Measurements from ENCODE around the gene PROCA1. TPM values are rescaled to one million over a fixed set of nuclear protein-coding genes. Genes with fewer than 3 reads are reported as not detected.

PROCA1 gene
- total and polyA plus RNA-seq, 12 donors = 0.74 to 4.9 (median 1.3) TPM

DNA sequence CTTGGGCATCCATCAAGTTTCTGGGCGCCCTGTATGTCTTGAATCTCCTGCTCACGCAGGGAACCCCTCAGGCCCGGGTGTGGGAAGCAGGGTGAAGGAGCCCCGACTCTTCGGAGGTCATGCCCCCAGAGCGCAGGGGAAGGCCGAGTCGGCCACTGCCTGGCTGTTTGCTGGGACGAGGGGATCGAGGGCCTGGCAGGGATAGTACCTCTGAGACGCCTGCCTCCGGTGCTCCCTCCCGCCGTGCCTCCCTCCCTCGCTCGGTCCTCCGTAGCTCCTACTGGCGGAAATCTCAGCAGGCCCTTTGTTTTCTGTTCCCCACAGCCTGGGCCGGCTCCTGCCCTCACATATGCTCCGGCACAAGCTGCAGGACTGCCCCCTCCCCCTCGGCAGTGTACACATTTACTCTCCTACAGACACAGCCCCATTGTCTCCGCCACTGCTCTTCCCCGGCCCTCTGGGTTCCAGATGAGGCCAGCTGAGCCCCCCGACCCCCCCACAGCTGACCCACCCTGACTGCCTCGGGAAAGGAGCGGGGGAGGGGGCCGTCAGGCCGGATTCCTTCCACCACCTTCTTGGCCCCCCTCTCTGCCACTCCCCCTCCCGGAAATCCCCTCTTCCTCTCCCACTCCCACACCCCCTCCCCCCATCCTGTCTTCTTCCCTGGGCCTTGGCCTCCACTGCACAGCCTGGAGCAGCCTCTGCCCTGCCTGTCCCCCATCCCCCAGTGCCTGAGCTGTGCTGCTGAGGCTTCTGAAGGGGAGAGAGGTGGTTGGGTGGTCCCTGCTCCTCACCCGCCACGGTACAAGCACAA is 33.5 kb upstream of the PROCA1 start:
- 14 to 21% methylated on average over 31 of the region's 31 CpGs for WGBS, 2 donors
- peak overlapping the region in 9 of 10 donors; percentile 39 to 91 (median 83) for H3K27ac ChIP-seq
- peak in 1 of 2 donors; percentile 53 for DNase-seq
- TF ChIP-seq, protein P1, sequence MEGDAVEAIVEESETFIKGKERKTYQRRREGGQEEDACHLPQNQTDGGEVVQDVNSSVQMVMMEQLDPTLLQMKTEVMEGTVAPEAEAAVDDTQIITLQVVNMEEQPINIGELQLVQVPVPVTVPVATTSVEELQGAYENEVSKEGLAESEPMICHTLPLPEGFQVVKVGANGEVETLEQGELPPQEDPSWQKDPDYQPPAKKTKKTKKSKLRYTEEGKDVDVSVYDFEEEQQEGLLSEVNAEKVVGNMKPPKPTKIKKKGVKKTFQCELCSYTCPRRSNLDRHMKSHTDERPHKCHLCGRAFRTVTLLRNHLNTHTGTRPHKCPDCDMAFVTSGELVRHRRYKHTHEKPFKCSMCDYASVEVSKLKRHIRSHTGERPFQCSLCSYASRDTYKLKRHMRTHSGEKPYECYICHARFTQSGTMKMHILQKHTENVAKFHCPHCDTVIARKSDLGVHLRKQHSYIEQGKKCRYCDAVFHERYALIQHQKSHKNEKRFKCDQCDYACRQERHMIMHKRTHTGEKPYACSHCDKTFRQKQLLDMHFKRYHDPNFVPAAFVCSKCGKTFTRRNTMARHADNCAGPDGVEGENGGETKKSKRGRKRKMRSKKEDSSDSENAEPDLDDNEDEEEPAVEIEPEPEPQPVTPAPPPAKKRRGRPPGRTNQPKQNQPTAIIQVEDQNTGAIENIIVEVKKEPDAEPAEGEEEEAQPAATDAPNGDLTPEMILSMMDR (IDR thresholded peaks at IDR 0.05) = no peak
- intact Hi-C loops (cut with DNase I) = loop anchor here in 2 of 10 donors (2.0 kb wide), 1 partner anchor 16 kb away; the partner anchor contains the start of gene NEK8 (in 2 of the 2)
- H3K36me3 ChIP-seq = peaks cover 0 to 28% (median 0%) of the 10 kb centered on the region in 9 donors
- peaks cover 0 to 5% (median 0%) of the 10 kb centered on the region in 7 donors for H3K27me3 ChIP-seq
- peak in 6 of 8 donors; percentile 2 to 38 (median 26) for ATAC-seq
- peak overlapping the region; percentile 18 to 88 (median 72) for H3K4me3 ChIP-seq
- H3K4me1 ChIP-seq = peaks cover 6 to 69% (median 45%) of the 10 kb centered on the region in 9 donors
- no peaks in the 10 kb centered on the region for H3K9me3 ChIP-seq

DNA sequence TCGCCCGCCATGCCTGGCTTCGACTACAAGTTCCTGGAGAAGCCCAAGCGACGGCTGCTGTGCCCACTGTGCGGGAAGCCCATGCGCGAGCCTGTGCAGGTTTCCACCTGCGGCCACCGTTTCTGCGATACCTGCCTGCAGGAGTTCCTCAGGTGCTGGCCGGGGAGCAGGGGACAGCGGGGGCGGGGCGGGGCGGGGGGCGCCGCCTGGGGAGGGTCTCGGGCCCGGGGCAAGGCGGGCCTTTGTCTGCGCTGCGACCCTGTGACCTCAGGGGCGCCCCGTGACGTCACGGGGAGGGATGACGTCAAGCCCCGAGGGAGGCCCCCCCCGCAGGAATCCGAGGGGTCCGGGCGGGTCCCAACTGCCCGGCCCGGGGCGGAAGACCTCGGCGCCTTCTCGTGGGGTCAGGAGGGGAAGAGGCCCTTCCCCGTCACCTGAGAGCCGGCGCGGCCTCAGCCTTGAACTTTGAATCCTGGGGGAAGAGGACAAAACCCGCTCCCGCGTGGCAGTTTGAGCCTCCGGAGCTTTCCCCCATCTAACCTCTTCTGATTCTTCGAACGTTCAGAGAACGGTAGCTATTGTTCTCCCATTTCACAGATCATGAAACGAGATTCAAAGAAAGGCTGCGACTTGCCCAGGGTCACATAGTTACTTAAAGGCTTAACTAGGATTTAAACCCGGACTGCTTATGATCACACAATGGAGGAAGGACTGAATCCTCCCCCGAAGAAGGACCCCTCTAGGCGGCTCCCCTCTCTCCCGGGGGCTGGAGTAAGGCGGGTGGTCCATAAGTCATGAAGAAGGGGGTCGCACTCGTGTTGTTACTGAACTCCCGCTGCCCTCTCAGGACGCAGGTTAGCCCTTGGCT is 32.6 kb upstream of the PROCA1 start:
- intact Hi-C loops (cut with DNase I) = loop anchor here in 2 of 10 donors (2.0 kb wide), 1 partner anchor 16 kb away; the partner anchor contains the start of gene NEK8 (in 2 of the 2)
- peak overlapping the region; percentile 21 to 91 (median 82) for H3K27ac ChIP-seq
- peak; percentile 8 to 24 (median 19) for ATAC-seq
- H3K36me3 ChIP-seq = peaks cover 0 to 24% (median 0%) of the 10 kb centered on the region in 9 donors
- no peaks in the 10 kb centered on the region for H3K9me3 ChIP-seq
- H3K4me3 ChIP-seq = peak overlapping the region; percentile 35 to 88 (median 72)
- peak in 1 of 2 donors; percentile 57 for DNase-seq
- TF ChIP-seq, protein P1 (IDR thresholded peaks at IDR 0.05) = no peak
- H3K4me1 ChIP-seq = peaks cover 6 to 61% (median 40%) of the 10 kb centered on the region in 9 donors
- 3 to 6% methylated on average over 53 to 61 of the region's 61 CpGs for WGBS, 2 donors
- peaks cover 0 to 5% (median 0%) of the 10 kb centered on the region in 7 donors for H3K27me3 ChIP-seq

DNA sequence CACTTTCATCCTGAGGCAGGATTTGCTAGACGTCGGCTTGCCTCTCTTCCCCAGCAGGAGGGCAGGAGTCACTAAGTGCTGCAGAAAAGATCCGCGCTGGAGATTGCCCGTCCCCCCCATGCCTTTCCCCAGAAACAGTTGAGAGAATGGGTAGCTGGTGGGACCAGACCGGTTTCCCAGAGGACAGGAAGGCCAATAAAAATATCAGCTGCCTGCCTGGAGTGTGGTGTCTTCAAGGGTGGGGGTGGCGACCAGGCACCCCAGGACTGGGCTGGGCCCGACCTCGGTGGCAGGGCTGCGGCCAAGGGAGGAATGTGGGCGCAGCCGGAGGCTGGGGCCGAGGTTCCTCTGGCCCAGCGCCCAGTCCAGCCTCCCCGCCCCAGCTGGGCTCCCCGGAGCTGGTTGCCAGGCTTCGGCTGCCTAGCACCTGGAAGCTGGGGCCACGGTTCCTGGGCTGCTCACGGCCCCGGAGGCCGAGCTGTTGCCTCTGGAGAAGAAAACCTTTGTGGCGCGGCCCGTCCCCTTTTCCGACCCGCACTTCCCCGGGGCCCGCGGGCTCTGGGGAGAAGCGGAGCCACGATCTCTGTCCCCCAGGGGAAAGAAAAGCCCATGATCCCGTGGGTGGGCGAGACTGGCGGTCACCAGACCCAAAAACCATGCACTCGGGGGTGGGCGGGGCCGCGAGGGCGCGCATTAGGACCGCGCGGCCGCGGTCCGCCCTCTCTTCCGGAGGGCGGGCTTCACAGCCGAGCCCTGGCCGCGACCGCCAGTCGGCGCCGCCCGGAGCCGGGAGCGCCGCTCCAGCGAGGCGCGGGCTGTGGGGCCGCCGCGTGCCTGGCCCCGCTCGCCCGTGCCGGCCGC is 31.8 kb upstream of the PROCA1 start, which contains the start of gene TRAF4:
TRAF4 (plus strand) TSS at position 769 of the 861 bp plus-strand sequence. CDS start 102 bp downstream, outside the sequence.
- Histone ChIP-seq H3K36me3 (peaks cover 0 to 15% (median 0%) of the 10 kb centered on the region in 9 donors), H3K27me3 (peaks cover 0 to 5% (median 0%) of the 10 kb centered on the region in 7 donors), H3K9me3 (no peaks in the 10 kb centered on the region), H3K4me3 (peak within 1 kb of the TSS; percentile 35 to 88 (median 72)), H3K27ac (peak within 1 kb of the TSS; percentile 21 to 91 (median 84)), H3K4me1 (peaks cover 6 to 61% (median 40%) of the 10 kb centered on the region in 9 donors)
- WGBS, 2 donors = 1% methylated on average over 62 to 70 of the region's 70 CpGs
- ATAC-seq (peak; percentile 87 to 95 (median 88)), DNase-seq (peak; percentile 74 to 79)
- intact Hi-C loops (cut with DNase I) = loop anchor here in 2 of 10 donors (2.0 kb wide), 1 partner anchor 15 kb away; the partner anchor contains the start of gene NEK8 (in 2 of the 2)
- TF ChIP-seq, protein P1 (IDR thresholded peaks at IDR 0.05) = peak in 3 of 9 donors; percentile 34 to 59 (median 41)

Measured in heart right ventricle (tissue), 16 donors.